Measurements from ENCODE around the gene ZNF304.

Gene ZNF304

DNA sequence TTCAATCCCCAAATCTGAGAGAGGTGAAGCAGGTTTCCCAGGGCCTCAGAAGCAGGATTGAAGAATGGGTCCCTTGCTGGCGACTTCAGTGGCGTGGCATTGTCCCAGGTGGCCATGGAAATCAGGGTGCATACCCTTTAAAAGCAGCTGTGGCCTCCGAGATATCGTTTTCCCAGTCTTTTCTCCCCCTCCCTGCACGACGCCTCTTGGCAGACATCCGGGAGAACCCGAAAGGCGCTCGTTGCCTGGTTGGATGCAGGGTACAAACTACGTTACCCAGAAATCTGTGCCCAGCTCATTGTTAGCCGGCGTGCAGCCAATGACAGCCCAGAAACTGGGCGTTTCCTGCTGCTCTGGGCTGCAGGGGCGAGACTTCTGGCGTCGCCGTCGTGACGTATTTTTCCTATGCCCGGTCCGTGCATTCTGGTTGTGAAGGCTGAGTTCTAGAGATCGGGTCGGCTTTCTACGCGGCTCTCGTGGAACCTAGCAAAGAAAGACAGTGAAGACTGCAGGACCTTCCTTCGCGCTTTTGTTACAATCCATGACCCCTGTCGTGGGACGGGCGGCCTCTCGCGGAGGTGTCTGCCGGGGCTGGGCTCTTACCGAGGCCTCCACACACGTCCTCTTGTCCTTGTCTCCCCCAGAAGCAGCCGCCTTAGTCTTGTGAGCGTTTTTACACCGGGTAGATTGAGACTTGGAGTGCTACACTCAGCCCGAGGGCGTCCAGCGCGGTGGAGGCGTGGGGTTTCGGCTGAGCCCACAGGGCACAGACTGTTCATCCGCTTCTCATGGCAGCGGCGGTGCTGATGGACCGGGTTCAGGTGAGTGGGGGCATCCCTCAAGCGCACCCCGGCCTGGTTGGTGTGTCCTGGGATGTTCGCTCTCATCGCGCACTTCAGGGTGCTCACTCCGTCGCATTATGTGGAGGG is at the start of gene ZNF304:
Gene ZNF304, plus strand, starts transcription at position 395 of the 929 bp plus-strand sequence. Its CDS starts 394 bp downstream, at position 789.
- peak; percentile 96 for DNase-seq (ENCODE audit: low read depth)

DNA sequence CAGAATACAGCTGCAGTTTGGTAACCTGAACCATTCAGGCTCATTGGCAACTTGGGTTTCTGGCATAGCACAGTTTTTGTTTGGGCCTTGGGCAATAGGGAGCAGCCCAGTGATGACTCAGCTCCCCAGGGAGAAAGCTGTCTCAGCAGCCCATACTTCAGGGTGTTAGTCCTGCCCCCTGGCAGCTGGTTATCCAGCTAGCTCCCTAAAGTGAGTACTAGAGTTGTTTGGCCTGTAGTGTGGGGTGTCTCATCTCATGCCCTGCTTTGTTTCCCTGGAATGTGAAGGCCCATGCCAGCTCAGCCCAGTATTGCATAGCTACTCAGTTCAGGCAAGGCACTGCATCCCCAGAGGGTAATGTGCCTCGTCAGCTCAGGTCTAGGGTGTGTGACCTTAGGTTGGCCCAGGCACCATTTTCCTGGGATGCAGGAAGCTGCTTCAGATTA is 49.0 kb upstream of the ZNF304 start:
- DNase-seq (ENCODE audit: low read depth): peak; percentile 90

DNA sequence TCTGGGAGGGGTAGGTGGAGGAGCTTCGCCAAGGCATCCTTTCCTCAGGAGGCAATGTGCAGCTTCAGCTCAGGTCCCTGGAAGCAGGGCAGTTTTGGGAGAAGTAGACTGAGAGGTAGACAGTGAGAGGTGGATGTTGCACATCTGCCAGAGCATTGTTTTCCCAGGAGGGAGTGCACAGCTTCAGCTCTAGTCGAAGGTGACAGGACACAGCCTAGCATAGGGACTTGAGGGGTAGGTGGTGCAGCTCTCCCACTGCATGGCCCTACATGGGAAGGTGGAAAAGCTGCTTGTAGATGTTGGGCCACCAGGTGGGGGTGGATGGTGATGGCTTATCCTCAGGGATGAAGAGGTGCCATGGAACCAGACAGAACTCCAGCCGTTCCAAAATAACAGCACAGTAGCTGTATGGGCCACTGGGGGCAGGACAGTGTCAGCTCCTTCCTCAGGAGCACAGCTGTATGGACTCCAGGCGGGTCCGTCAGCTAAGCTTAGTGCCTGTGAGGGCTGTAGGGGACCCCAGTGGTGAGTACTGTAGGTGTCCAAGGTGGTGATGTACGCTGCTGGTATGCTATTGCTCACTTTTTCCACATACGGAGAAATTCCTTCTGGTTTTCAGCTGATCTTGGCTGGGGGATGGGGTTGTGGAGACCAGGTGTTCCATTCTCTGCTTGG is 48.2 kb upstream of the ZNF304 start:
- no peak for DNase-seq (ENCODE audit: low read depth)

DNA sequence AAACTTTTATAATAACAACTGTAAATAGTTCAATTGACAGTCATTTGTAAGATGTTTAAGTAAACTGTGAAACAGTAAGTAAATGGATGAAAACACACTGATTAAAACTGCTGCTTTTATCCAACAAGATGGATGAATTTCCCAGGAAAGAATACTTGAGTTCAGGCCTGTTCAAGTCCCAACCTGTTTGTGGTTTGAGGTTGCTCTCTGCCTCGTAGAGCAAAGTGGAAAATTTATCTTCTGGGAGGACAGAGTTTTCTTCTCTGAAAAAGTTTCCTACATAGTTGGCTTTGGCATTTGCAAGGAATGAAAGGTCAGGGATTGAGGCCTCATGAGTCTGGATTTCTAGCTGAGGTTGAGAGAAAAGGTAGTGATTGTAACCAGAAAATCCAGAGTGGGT is 46.0 kb upstream of the ZNF304 start:
- DNase-seq (ENCODE audit: low read depth): no peak

DNA sequence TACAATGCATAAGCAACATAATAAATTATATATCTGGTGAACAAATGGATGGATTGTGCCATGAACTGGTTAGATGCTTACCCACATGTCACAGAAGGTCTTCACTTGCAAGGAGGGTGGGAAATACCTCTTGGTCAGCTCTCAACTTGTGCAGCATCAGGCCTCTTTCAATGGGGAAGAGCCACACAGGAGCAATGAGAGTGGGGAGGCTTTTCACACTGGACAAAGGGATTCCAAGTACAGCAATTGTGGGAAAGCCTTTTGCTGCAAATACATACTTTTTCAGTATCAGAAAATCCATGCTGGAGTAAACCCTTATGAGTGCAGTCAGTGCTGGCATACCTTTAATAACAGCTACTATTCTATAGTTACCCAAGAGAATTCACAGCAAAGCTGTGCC is 42.6 kb upstream of the ZNF304 start:
- no peak for DNase-seq (ENCODE audit: low read depth)

DNA sequence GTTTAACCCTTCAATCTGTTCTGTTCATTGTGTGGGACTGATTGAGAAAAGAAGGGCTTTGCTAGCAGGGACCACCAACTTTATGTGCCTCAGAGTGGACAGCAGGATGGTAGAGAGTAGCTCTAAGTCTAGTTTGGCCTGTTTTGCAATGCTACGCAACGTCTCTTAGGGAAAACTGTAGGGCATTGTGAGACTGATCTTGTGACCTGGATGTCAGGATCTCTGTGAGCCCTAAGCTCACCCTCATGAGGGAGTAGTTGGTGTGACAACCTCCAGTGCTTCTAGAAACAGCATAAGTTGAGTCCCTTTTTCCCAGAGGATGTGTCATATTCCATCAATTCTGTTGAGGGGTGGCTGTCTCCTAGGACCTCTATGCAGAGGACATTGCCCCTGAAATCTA is 40.3 kb upstream of the ZNF304 start:
- no peak for DNase-seq (ENCODE audit: low read depth)

DNA sequence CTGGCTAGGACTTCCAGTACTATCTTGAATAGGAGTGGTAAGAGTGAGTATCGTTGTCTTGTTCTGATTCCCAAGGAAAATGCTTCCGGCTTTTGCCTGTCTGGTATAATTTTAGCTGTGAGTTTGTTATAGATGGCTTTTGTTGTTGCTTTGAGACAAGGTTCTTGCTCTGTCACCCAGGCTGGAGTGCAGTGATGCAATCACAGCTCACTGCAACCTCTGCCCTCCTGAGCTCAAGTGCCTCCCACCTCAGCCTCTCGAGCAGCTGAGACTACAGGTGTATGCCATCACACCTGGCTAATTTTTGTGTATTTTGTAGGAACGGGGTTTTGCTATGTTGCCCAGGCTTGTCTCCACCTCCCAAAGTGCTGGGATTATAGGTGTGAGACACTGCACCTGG is 36.9 kb upstream of the ZNF304 start:
- DNase-seq (ENCODE audit: low read depth): no peak

DNA sequence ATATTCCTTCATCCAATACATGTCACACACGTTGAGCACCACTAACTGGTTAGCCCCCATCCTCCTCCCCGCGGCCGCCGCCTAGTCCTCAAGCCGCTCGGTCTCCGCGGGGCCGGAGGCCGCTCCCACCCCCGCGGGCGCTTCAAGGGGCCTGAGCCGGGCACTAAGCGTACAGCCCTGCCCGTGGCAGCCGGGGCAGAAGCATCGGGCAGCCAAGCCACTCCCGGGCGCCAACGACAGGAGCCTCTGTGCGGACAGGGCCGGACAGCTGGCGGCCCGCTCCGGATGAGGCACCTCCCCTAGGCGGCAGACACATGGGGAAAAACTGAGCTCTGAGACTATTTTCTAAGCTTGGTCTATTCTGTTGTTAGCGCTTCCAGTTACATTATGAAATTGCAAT is 33.6 kb upstream of the ZNF304 start:
- DNase-seq (ENCODE audit: low read depth): no peak

DNA sequence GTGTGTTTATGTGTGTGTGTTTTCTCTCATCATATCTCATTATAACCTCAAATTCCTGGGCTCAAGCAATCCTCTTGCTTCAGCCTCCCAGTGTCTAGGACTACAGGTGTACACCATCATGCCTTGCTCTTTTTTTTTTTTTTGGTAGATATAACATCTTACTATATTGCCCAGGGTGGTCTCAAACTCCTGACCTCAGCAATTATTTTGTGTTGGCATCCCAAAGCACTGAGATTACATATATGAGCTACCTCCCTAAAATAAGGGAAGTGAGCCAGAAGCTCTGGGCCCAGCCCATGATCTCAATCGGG is 31.2 kb upstream of the ZNF304 start:
- DNase-seq (ENCODE audit: low read depth): no peak

DNA sequence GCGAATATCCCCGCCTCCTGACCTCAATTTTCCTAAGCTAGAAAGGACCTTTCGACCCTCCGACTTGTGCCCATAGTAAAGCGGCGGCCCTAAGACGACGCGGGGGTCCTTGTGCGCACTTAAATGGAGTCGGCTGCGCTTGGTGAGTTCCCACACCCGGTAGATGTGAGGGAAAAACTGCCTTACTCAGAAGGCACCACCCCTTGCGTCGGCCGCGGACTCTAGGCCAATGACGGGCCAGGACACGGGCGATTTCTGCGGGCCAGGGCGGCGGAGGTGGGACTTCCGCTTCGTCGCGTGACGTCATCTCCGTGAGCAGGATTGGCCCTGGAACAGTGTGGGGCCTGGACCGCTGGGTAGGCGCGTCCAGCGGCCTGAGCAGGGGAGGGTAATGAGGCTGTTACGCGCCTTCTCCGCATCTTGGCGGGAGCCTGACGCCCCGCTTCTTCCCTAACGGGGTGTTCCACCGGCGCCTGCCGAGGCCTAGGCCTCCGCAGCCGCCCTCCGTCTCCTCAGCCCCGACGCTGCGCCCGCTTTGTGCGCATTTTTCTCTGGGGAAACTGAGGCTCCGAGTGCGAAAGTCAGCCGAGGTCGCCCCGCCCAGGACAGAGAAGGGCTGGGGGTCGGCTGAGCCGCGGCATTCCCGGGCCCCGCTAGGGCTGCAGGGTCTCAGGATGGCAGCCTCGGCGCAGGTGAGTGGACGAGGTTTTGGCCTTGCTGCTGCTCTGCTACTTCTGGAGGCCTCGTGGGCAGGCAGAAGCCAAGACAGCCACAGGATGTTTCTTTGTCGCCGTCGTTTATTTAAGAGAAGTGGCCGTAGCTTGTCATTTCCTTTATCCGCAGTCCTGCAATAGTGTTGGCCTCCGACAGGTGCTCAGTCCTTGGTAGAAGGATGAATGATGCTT is 30.6 kb upstream of the ZNF304 start, which contains the start of gene ZNF543:
Gene ZNF543, plus strand, starts transcription at position 293 of the 905 bp plus-strand sequence. Its CDS starts 382 bp downstream, at position 675.
- DNase-seq (ENCODE audit: low read depth): peak; percentile 94

DNA sequence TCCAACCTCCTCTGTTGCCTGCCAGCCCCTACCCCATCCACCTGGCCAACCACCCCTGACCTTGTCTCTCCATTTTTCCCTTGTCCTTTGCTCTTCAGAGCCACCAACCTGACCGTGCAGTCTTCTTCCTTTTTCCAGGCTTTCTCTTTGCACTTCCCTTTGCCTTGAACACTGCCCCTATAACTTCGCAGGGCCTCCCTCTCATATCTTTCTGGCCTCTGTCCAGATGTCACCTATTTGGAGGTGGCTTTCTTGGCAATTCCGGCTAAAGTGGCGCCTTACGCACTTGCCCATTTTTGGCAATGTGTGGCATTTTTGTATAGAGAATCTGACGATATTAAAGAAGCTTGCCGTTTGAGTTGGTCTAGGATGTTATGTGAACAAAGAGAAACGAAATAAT is 30.0 kb upstream of the ZNF304 start:
- no peak for DNase-seq (ENCODE audit: low read depth)

DNA sequence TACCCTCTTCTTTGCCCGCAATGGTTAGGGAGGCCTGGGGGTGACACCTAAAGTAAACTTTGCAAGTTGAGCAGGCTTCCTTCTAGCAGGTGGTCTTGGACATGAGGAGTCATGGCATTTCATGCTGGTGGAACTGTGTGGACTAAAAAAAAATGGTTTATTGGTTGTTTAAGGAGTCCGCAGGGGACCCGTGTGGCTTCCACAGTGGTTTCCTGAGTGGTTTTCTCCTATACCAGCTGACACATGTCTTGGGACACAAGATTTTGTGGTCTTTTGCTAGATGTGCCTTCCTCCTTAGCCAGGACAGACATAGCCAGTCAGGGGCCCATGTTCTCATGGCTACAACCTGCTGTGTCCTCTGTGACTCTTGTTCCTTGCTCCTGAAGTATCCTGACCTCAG is 29.3 kb upstream of the ZNF304 start:
- DNase-seq (ENCODE audit: low read depth): no peak

DNA sequence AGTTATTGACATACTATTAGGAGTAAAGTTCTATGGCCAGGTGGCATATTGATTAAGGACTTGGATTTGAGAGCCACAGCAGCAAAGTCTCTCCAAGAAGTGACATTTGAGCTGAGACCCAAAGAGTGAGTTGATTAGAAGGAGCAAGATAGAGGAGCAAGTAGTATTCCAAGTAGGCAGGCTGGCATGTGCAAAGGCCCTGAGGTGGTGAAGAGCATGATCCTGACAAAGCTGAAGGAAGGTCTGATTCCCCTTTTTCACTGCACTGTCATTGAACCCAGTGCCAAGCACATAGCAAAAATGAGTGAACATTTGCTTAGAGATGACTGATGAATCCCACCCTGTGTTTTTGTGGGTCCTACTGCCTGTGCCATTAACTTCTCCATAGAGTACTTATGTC is 26.1 kb upstream of the ZNF304 start:
- DNase-seq (ENCODE audit: low read depth): no peak

DNA sequence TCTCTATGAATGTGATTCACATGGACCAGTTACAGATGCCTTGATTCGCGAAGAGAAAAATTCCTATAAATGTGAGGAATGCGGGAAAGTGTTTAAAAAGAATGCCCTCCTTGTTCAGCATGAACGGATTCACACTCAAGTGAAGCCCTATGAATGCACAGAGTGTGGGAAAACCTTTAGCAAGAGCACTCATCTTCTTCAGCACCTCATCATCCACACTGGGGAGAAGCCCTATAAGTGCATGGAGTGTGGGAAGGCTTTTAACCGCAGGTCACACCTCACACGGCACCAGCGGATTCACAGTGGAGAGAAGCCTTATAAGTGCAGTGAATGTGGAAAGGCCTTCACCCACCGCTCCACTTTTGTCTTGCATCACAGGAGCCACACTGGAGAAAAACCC is 23.1 kb upstream of the ZNF304 start:
- DNase-seq (ENCODE audit: low read depth): no peak

DNA sequence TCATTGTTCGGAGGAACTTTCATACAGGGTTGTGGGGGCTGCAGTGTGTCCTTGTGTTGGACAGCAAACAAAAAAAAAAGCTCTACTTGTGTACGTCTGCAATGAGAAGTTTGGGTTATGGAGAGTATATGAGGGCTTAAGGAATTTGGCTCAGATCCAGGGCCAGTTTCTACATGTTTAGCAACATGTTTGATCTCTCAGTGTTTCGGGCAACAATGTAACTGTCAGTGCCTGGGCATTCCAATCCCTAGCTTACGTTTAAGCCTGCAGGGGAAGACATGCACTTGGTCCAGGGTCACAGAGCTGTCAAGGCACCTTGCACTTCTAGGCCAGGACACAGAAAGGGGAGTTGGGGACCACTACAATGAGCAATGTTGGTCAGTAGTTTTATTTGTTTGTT is 16.9 kb upstream of the ZNF304 start:
- DNase-seq (ENCODE audit: low read depth): no peak

DNA sequence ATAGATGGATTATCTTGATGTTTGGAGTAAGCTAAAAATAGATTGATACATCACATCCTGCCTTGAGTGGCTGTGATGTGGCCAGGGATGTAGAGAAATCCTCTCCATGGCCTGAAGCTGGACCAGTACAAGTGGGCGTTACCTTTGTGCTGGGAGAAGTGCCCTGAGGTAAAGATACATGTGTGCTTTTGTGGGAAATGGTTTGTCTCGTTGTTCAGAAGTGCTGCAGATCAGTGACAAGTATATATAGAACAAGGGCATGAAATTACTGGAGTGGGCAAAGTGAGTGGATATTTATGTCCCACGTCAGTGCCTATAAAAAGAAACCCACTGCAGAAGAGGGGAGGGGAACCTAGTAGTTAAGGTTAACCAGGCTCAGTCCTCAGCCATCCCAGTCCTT is 12.2 kb upstream of the ZNF304 start:
- no peak for DNase-seq (ENCODE audit: low read depth)

DNA sequence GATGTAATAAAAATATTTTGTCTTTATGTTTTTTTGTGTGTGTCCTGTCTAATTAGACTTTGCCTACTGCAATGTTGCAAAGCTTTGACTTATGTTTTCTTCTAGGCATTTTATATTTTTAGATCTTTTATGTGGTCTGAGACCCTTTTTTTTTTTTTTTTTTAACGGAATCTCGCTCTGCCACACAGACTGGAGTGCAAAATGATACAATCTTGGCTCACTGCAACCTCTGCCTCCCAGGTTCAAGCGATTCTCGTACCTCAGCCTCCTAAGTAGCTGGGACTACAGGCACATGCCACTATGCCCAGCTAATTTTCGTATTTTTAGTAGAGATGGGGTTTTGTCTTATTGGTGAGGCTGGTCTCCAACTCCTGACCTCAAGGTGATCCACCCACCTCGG is 8.5 kb upstream of the ZNF304 start:
- no peak for DNase-seq (ENCODE audit: low read depth)

DNA sequence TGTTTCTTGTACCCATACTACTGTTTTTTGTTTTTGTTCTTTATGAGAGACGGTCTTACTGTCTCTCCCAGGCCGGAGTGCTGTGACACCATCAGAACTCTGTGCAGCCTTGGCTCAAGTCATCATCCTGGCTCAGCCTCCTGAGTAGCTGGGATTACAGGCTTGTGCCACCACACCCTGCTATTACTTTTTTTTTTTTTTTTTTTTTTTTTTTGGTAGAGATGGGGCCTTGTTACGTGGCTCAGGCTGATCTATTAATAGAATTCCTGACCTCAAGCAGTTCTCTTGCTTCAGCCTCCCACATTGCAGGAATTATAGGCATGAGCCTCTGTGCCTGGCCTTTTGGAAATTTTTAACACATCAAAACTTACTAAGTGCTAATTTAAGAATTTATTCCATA is 2.9 kb upstream of the ZNF304 start:
- peak; percentile 32 for DNase-seq (ENCODE audit: low read depth)

DNA sequence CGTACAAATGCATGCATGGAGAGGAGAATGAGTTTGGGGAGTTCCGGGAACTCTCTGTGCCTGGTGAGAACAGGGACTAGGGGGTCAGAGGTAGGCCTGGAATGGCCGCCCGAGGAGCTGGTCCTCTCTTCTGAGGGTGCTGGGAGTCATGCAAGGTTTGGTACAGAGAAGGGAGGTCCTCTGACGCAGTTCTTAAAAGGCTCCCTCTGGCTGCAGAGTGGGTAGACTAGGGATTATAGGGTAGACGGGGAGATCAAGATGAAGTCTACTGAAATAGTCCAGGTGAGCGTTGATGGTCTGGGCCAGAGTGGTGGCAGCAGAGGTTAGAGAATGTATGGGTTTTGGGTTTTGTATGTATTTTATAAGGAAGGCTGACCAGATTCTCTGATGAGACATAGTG is 796 bp downstream of the ZNF304 start:
- DNase-seq (ENCODE audit: low read depth): no peak

DNA sequence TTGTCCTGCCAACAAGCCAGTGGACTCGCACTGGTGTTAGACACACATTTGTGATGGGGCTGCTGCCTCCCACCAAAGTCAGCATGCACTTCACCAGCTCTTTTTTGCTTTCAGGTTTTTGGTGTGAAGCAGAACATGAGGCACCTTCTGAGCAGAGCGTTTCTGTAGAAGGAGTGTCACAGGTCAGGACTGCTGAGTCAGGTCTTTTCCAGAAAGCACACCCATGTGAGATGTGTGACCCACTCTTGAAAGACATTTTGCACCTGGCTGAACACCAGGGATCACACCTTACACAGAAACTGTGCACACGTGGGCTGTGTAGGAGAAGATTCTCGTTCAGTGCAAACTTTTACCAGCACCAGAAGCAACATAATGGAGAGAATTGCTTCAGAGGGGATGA is 4.8 kb downstream of the ZNF304 start:
- no peak for DNase-seq (ENCODE audit: low read depth)

DNA sequence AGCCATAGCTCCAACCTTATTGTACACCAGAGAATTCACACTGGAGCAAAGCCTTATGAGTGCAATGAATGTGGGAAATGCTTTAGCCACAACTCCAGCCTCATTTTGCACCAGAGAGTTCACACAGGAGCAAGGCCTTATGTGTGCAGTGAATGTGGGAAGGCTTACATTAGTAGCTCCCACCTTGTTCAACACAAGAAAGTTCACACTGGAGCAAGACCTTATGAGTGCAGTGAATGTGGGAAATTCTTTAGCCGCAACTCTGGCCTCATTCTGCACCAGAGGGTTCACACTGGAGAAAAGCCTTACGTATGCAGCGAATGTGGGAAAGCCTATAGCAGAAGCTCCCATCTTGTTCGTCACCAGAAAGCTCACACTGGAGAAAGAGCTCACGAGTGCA is 6.3 kb downstream of the ZNF304 start:
- no peak for DNase-seq (ENCODE audit: low read depth)

DNA sequence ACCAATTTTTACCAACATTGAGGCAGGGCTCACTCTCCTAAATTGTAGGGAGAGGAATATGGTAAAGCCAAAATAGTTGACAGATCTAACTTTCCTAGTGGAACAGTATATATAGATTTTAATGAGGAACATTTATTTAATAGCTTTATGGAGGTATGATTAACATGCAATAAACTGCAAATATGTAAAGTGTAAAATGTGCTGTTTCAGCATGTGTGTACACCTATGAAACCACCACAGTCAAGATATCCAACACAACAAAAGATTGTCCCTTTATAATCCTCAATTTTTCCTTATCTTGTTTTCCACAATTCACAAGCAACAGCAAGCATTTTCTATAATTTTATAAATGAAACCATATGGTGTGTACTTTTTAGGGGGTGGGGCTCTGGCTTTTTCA is 8.2 kb downstream of the ZNF304 start:
- no peak for DNase-seq (ENCODE audit: low read depth)
